ENCODE data around the gene SCLT1. TPM values are rescaled to one million over a fixed set of nuclear protein-coding genes. Genes with fewer than 3 reads are reported as not detected.

SCLT1 gene
- polyA plus RNA-seq (2011; rRNA removed) (7.0 and 12.1 TPM in 2 replicates), polyA plus RNA-seq (2017; fragmentation: RNase III; extraction: RNeasy Plus Mini Kit Qiagen cat#74134 plus additional on column Dnase treatment) (6.8 to 8.1 TPM (median 7.4 TPM) in 3 replicates), polyA minus RNA-seq (2011; rRNA and poly(A)+ RNA removed) (6.5 and 7.7 TPM in 2 replicates)
- 4.4 and 5.3 TPM in 2 replicates for polyA plus RNA-seq (2012; cell fraction: cytosol; rRNA removed)
- 3.2 and 3.6 TPM in 2 replicates for polyA plus RNA-seq (2012; cell fraction: nucleus; rRNA removed)

DNA sequence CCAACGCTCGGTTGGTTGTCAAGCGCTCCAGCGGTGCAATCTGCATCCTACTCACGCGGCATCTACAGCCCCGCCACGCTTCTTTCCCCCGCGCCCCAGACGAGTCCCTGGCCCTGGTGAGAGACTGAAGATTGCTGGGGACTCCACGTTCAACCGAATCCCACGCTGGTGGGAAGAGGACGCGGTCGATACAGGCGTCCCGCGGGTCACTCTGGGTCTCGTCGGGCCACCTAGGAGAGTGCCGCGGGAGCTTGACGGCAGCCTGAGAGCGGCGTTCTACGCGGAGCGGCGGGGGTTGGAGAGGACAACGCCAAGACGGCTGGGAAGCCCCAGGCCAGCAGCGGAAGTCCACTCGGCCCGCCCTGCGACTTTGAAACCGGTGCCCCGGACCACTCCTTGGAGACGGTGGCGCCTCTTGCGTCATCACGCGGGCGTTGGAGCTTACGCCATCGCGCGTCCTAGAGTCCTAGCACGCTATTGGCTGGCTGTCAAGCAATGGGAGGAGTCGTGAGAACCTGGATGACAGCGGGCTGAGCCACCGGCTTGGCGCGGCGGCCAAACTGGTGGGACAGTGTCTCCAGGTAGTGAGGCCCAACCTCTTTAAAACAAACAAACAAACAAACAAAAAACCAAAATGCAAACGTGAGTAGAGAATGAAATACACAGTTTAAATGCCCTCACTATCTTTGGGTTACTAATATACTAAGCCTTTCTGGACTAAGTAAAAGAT is at the start of gene SCLT1:
TSS of gene SCLT1 (minus strand) at position 349 of the 730 bp plus-strand sequence. CDS start 436 bp downstream, outside the sequence.
- DNase-seq (ENCODE audit: low read depth in 1 of 2, low spot score in 1 of 2): peak; percentile 71 to 97
- Histone ChIP-seq H3K27ac (peak within 1 kb of the TSS; percentile 83 to 92), H3K9me3 (no peaks in the 10 kb centered on the region), H3K4me3 (peak within 1 kb of the TSS; percentile 79), H3K4me2 (peak within 1 kb of the TSS; percentile 85), H3K4me1 (peaks cover 9% of the 10 kb centered on the region; the same call in 2 of the 3 replicates)
- ChIA-PET CTCF (no interaction called here), POLR2A (interaction anchor here (1.4 kb wide), 1 partner anchor 230 kb away, joined by 3 read pairs; no protein-coding TSS in a partner anchor)
- TF ChIP-seq, protein P1, sequence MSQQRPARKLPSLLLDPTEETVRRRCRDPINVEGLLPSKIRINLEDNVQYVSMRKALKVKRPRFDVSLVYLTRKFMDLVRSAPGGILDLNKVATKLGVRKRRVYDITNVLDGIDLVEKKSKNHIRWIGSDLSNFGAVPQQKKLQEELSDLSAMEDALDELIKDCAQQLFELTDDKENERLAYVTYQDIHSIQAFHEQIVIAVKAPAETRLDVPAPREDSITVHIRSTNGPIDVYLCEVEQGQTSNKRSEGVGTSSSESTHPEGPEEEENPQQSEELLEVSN (IDR thresholded peaks at IDR 0.05; ENCODE audit: borderline replicate concordance, low read depth): peak; percentile 53; the same call in 1 of the 2 replicates
- TF ChIP-seq RFX5 (IDR thresholded peaks at IDR 0.05) (no peak), POLR2A (IDR thresholded peaks at IDR 0.05; ENCODE audit: low read length) (peak; percentile 53), RCOR1 (IDR thresholded peaks at IDR 0.05; ENCODE audit: low read depth, low read length) (no peak), MAFK (IDR thresholded peaks at IDR 0.05; ENCODE audit: partially characterized antibody) (no peak), ZNF302 (CRISPR knock-in tag; IDR thresholded peaks at IDR 0.05) (no peak), EP300 (IDR thresholded peaks at IDR 0.05) (no peak), RAD21 (conservative IDR thresholded peaks at IDR 0.05 in 1 of 2, IDR thresholded peaks at IDR 0.05 in 1 of 2) (no peak), RARB (CRISPR knock-in tag; IDR thresholded peaks at IDR 0.05) (no peak), ESRRA (IDR thresholded peaks at IDR 0.05; ENCODE audit: borderline replicate concordance, low read length) (no peak), CBX8 (IDR thresholded peaks at IDR 0.05) (no peak), FOXS1 (CRISPR knock-in tag; IDR thresholded peaks at IDR 0.05) (no peak), FOSB (CRISPR knock-in tag; IDR thresholded peaks at IDR 0.05) (no peak), PHF8 (IDR thresholded peaks at IDR 0.05; ENCODE audit: borderline replicate concordance, low read depth) (peak; percentile 37; the same call in 1 of the 2 replicates), NFE2L2 (conservative IDR thresholded peaks at IDR 0.05; ENCODE audit: low read length) (no peak), GATA3 (IDR thresholded peaks at IDR 0.05; ENCODE audit: borderline replicate concordance) (0 out of 2 replicates have a peak, but pooled peaks have one; percentile 23), MAZ (IDR thresholded peaks at IDR 0.05; ENCODE audit: borderline replicate concordance, low read depth, low read length) (no peak), ATOH8 (CRISPR knock-in tag; IDR thresholded peaks at IDR 0.05; ENCODE audit: low read depth) (no peak), KDM5A (IDR thresholded peaks at IDR 0.05) (no peak), CEBPB (IDR thresholded peaks at IDR 0.05) (peak; percentile 67 to 92), FOSL2 (IDR thresholded peaks at IDR 0.05) (no peak), FOSL2 (CRISPR knock-in tag; IDR thresholded peaks at IDR 0.05) (peak; percentile 61), HDAC2 (IDR thresholded peaks at IDR 0.05) (no peak), SMC3 (IDR thresholded peaks at IDR 0.05) (no peak), JUN (IDR thresholded peaks at IDR 0.05) (peak in 1 of 2 experiments; percentile 60; a peak in 3 of 5 replicates), TP53 (CRISPR knock-in tag; IDR thresholded peaks at IDR 0.05) (no peak)
- TF ChIP-seq, protein P2, sequence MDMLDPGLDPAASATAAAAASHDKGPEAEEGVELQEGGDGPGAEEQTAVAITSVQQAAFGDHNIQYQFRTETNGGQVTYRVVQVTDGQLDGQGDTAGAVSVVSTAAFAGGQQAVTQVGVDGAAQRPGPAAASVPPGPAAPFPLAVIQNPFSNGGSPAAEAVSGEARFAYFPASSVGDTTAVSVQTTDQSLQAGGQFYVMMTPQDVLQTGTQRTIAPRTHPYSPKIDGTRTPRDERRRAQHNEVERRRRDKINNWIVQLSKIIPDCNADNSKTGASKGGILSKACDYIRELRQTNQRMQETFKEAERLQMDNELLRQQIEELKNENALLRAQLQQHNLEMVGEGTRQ (IDR thresholded peaks at IDR 0.05): no peak
- TF ChIP-seq, protein P3, sequence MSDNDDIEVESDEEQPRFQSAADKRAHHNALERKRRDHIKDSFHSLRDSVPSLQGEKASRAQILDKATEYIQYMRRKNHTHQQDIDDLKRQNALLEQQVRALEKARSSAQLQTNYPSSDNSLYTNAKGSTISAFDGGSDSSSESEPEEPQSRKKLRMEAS (IDR thresholded peaks at IDR 0.05): peak; percentile 56
- TF ChIP-seq, protein P4, sequence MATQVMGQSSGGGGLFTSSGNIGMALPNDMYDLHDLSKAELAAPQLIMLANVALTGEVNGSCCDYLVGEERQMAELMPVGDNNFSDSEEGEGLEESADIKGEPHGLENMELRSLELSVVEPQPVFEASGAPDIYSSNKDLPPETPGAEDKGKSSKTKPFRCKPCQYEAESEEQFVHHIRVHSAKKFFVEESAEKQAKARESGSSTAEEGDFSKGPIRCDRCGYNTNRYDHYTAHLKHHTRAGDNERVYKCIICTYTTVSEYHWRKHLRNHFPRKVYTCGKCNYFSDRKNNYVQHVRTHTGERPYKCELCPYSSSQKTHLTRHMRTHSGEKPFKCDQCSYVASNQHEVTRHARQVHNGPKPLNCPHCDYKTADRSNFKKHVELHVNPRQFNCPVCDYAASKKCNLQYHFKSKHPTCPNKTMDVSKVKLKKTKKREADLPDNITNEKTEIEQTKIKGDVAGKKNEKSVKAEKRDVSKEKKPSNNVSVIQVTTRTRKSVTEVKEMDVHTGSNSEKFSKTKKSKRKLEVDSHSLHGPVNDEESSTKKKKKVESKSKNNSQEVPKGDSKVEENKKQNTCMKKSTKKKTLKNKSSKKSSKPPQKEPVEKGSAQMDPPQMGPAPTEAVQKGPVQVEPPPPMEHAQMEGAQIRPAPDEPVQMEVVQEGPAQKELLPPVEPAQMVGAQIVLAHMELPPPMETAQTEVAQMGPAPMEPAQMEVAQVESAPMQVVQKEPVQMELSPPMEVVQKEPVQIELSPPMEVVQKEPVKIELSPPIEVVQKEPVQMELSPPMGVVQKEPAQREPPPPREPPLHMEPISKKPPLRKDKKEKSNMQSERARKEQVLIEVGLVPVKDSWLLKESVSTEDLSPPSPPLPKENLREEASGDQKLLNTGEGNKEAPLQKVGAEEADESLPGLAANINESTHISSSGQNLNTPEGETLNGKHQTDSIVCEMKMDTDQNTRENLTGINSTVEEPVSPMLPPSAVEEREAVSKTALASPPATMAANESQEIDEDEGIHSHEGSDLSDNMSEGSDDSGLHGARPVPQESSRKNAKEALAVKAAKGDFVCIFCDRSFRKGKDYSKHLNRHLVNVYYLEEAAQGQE (IDR thresholded peaks at IDR 0.05): no peak
- WGBS (ENCODE audit: missing lambda C conversion rate): under 1% methylated on average over 20 of the region's 57 CpGs
- peak; percentile 95 to 97 for ATAC-seq
- peak; percentile 23 for FAIRE-seq

All from A549 (cell line).